Mucosa of gallbladder (tissue), 1 donor: Measurements from ENCODE around the gene APOE. TPM values are rescaled to one million over a fixed set of nuclear protein-coding genes. Genes with fewer than 3 reads are reported as not detected.
A peak's percentile ranks its signal among the peaks of the same experiment; 100 is the strongest.
"Not testable (repeated sequence)": the region's sequence is repeated elsewhere in the genome, so short reads cannot be mapped to it uniquely, and the experiment has no call there.

Source experiments
- DNase-seq: peaks from one replicate; pipeline ENCODE4 v3.0.0-alpha.2; 2020; ENCODE audit warnings: low spot score
- total RNA-seq: library from RNA; stranded (reverse); gene quantifications from one replicate; pipeline ENCODE4 v1.2.1, GENCODE V29; 2021
- donor health status: DM: no; HTN: no; CAD: no.

The APOE gene
- total RNA-seq, 1 donor from 2014 or later: 435 TPM

DNA sequence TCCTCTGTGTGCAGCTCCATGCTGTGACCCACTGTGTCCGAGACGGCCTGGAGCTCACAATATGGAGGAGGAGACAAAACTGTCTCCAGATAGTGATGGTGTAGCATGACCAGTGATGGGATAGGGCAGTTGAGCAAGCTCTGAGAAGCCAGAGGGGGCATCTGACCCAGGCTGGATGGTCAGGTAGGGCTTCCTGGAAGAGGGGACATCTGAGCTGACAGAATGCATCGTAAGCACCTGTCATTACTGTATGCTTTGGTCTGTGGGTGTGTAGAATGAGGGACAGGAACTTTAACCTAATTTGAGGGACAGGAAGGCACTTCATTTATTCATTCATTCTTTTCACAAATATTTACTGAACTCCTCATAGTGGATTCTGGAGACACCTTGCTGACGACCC lies 21.0 kb upstream of the APOE start:
- DNase-seq: no peak

DNA sequence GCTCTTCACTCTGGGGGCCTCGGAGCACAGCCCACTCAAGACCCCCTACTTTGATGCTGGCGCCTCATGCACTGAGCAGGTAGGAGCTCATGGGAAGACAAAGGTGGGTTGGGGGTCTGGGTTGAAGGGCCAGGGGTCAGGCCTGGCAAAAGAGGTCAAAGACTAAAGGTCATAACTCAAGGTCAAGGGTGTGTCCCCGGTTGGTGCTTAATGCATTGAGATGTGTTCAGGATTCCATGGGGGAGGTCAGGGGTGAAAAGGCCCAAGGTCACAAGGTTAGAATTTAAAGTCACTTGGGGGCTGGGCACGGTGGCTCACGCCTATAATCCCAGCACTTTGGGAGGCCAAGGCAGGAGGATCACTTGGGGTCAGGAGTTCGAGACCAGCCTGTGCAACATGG lies 19.5 kb upstream of the APOE start:
- no peak for DNase-seq

DNA sequence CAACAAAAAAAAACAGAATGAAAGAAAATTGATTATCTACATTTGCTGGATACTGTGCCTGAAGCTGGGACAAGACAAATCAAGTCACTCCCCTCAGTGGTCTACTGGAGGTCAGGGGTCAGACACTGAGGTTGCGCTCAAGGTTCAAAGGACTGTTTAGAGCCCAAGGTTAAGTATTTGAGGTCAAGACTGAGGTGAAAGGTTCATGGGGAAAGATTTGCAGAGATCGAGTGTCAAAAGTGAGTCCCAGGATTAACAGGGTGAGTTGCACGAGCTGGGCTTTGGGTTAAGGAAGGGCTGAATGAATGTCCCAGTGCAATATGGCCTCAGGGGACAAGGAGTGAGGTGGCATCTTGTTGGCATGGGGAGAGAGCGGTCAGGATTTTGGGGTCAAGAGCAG lies 17.9 kb upstream of the APOE start:
- no peak for DNase-seq

DNA sequence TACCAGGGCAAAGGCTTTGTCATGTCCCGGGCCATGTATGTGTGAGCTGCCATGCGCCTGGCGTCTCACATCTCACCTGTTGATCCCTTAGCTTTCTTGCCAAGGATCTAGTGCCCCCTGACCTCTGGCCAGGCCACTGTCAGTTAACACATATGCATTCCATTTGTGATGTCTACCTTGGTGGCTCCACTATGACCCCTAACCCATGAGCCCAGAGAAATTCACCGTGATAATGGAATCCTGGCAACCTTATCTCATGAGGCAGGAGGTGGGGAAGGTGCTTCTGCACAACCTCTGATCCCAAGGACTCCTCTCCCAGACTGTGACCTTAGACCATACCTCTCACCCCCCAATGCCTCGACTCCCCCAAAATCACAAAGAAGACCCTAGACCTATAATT lies 17.3 kb upstream of the APOE start:
- not testable (repeated sequence) for DNase-seq

DNA sequence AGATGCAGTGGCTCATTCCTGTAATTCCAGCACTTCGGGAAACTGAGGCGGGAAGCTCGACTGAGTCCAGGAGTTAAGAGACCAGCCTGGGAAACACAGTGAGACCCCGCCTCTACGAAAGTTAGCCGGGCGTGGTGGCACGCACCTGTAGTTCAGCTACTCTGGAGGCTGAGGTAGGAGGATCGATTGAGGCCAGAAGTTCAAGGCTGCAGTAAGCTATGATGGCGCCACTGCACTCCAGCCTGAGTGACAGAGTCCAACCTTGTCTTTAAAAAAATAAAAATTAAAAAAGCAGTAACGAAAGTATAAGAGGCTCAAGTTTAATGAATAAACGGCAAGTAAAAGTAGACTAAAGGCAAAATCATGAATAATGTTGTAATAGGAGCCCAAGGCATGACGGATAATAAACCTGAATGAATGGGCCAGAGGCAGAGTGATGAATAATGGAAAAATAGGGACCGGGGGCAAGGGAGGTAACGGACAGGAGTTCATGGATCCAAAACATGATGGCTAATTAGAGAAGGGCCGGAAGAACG lies 15.7 kb upstream of the APOE start:
- no peak for DNase-seq

DNA sequence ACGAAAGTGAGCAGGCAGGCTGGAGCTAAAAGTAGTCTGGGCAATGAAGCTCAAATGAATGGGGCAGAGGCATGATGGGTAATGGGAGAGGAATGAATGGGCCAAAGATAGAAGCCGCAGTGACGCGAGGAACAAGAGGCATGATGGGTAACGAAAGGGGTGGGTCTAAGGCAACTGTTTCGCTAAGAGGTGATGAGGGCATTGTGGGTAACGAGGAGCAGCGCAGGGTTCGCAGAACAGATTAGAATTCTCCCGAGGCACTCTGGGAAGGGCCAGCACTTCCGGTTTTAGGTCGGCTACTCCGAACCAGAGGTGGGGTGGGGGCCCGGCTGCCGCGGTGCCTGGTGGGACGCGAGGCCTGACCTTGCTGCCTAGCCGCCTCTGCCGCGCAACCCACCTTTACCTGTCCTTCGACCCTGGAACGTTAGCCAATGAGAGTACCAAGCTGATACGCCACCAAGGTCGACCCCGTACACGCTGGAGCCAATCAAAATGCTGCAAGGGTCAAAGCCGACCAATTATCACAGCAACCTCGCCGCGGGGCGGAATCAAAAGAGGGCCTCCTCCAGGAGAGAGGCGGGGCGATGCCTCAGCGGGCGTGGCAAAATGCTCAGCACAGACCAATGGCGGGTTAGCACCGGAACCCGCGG lies 15.1 kb upstream of the APOE start:
- peak; percentile 100 for DNase-seq

DNA sequence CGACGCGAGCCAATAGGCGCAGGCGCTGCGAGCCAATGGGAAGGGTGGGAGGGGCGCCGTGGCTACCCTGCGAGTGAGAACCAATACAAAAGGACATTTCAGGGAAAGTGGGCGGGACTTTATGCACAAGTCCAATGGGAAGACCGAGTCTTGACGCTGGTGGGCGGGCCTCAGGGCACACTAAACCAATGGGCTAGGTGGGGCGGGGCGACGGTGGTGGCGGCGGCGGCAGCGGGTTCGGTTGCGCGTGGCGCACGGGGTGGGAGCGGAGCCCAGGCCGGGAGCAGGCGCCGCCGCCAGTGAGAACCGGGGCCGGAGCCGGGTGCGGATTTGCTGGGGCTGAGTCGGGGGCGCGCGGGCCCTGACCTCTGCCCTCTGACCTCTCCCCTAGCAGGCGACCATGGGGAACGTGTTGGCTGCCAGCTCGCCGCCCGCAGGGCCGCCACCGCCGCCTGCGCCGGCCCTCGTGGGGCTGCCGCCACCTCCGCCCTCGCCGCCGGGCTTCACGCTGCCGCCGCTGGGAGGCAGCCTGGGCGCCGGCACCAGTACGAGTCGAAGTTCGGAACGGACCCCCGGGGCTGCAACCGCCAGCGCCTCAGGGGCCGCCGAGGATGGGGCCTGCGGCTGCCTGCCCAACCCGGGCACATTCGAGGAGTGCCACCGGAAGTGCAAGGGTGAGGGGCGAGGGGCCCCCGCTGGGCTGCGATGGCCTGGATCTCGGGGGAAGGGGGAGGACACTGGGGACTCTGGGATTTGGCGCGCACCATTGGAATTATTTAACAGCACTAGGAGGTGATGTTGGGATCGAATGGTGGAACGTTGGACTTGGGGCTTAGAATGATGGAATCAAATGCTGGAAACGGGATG lies 14.3 kb upstream of the APOE start, which contains the start of gene TOMM40:
Gene TOMM40 (plus strand): TSS at position 239 of the 867 bp plus-strand sequence. CDS start 162 bp downstream, at position 401.
- DNase-seq: no peak

DNA sequence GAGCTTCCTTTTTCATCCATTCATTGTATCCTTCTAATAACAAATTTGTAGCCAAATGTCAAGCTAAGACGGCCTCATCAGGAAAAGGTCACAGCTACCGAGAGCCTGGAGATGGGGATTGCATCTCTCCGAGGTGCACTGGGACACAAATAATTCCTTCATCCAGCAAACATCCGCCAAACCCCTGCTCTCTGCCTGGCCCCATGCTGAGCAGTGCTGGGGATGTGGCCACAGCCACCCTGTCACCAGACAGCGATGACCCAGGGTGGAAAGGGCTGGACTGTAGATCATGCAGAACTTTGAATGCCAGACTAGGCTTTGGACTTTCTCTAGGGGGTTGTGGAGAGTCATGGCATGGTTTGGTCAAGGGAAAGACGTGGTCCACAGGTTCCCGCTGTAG lies 12.7 kb upstream of the APOE start:
- no peak for DNase-seq

DNA sequence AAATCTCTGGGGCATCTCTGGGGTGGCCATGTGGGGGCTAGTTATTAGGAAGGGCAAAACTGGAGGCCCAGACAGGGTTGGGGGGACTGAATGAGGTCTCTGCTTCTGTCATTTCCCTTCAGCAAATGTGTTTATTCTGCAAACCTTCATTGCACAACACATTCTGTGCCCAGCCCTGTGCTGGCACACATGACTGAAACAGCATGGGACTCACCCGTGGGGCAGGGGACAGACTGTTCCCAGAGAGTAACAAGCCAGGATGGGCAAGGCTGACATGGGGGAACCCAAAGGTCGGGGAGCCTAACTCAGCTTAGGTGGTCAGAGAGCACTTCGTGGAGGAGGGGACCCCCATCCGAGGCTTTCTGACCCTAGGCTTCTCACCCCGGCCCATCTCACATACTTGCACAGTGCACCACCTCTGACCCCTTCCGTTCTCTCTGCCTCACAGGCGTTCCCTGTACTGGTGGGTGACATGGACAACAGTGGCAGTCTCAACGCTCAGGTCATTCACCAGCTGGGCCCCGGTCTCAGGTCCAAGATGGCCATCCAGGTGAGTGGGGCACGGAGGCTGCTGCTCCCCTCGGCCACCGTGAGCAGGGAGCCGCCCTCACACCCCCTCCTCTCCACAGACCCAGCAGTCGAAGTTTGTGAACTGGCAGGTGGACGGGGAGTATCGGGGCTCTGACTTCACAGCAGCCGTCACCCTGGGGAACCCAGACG lies 12.1 kb upstream of the APOE start:
- no peak for DNase-seq

DNA sequence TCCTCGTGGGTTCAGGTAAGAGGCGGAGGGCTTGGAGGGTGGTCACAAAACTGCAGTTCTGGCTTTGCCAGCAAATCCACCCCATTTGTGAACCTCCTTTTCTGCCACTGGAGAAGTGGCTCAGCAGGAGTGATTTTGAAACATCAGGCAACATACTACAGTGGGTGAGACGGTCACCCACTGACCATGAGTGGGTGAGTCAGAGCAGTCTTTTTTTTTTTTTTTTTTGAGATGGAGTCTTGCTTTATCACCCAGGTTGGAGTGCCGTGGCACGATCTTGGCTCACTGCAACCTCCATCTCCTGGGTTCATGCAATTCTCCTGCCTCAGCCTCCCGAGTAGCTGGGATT lies 11.6 kb upstream of the APOE start:
- no peak for DNase-seq

DNA sequence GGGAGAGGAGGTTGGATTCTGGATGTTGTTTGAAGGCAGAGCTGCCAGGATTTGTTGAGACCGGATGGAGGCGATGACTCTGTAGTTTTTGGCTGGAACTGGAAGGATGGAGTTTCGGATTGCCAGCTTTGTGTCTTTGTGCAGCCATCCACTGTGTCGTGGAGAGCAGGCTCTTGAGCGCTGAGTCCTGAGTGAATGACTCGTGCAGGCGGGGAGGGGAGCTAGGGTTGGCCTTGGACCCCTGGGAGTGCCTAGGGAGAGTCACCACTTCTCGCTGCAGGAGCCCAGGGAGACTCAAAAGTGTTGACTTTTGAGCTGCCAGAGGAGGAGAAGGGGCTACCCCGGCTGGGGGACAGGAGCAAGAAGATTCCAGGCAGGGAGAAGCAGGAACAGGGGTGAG lies 10.7 kb upstream of the APOE start:
- DNase-seq: no peak

DNA sequence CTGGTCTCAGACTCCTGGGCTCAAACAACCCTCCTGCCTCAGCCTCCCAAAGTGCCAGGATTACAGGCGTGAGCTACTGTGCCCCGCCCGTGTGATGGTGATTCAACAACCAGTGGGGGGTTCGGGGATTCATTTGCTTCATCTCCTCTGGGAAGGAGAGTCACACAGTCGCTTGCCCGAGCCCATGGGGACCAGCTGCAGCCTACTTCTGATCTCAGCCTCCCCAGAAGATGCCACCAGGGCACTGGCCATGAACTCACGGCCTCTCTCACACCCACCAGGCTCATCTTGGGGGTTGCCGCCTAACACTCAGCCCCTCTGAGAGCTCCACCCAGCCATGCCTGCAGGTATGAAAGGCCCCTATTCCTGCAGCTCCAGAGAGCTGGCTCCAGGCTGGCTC lies 7.8 kb upstream of the APOE start:
- no peak for DNase-seq

DNA sequence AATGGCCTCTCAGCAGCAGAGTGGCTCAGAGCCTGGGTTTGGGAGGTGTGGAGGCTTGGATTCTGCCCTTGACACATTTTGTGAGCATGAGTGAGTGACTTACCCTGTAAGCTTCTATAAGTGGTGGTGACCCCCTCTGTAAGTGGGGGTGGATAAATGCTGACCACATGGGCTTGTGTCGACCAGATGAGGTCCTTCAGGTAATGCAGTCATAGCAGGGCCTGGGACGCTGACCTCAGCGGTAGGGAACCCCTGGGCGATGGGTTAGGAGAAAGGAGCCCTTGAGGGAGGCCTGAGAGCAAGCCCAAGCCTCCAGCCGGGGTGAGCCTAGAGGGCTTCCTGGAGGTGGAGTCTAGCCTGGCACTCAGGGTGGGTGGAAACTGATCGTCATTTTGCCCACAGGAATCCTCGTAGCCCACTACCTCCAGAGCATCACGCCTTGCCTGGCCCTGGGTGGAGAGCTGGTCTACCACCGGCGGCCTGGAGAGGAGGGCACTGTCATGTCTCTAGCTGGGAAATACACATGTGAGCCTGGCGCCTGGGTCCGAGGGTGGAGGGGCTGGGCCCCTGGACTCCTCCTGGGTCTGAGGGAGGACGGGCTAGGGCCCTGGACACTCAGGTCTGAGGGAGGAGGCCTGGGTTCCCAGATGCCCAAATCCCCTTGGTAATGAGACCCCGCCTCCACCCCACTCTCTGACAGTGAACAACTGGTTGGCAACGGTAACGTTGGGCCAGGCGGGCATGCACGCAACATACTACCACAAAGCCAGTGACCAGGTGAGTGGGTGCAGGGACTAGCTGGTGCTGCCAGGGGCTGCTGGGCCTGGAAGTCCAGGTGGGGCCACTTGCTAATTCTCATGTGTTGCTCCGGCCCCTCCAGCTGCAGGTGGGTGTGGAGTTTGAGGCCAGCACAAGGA lies 5.0 kb upstream of the APOE start:
- no peak for DNase-seq

DNA sequence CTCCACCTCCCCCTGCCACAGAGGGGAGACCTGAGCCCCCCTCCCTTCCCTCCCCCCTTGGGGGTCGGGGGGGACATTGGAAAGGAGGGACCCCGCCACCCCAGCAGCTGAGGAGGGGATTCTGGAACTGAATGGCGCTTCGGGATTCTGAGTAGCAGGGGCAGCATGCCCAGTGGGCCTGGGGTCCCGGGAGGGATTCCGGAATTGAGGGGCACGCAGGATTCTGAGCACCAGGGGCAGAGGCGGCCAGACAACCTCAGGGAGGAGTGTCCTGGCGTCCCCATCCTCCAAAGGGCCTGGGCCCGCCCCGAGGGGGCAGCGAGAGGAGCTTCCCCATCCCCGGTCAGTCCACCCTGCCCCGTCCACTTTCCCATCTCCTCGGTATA lies 2.4 kb upstream of the APOE start:
- no peak for DNase-seq

DNA sequence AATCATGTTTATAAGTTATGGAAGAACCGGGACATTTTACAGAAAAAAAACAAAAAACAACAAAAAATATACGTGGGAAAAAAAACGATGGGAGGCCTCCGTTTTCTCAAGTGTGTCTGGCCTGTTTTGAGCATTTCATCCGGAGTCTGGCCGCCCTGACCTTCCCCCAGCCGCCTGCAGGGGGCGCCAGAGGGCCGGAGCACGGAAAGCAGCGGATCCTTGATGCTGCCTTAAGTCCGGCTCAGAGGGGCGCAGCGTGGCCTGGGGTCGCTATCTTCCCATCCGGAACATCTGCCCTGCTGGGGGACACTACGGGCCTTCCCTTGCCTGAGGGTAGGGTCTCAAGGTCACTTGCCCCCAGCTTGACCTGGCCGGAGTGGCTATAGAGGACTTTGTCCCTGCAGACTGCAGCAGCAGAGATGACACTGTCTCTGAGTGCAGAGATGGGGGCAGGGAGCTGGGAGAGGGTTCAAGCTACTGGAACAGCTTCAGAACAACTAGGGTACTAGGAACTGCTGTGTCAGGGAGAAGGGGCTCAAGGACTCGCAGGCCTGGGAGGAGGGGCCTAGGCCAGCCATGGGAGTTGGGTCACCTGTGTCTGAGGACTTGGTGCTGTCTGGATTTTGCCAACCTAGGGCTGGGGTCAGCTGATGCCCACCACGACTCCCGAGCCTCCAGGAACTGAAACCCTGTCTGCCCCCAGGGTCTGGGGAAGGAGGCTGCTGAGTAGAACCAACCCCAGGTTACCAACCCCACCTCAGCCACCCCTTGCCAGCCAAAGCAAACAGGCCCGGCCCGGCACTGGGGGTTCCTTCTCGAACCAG lies 1.8 kb upstream of the APOE start:
- peak; percentile 78 for DNase-seq

DNA sequence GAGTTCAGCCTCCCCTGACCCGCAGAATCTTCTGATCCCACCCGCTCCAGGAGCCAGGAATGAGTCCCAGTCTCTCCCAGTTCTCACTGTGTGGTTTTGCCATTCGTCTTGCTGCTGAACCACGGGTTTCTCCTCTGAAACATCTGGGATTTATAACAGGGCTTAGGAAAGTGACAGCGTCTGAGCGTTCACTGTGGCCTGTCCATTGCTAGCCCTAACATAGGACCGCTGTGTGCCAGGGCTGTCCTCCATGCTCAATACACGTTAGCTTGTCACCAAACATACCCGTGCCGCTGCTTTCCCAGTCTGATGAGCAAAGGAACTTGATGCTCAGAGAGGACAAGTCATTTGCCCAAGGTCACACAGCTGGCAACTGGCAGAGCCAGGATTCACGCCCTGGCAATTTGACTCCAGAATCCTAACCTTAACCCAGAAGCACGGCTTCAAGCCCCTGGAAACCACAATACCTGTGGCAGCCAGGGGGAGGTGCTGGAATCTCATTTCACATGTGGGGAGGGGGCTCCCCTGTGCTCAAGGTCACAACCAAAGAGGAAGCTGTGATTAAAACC lies 1.1 kb upstream of the APOE start:
- no peak for DNase-seq

DNA sequence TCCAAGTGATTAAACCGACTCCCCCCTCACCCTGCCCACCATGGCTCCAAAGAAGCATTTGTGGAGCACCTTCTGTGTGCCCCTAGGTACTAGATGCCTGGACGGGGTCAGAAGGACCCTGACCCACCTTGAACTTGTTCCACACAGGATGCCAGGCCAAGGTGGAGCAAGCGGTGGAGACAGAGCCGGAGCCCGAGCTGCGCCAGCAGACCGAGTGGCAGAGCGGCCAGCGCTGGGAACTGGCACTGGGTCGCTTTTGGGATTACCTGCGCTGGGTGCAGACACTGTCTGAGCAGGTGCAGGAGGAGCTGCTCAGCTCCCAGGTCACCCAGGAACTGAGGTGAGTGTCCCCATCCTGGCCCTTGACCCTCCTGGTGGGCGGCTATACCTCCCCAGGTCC lies 2.0 kb downstream of the APOE start:
- no peak for DNase-seq

DNA sequence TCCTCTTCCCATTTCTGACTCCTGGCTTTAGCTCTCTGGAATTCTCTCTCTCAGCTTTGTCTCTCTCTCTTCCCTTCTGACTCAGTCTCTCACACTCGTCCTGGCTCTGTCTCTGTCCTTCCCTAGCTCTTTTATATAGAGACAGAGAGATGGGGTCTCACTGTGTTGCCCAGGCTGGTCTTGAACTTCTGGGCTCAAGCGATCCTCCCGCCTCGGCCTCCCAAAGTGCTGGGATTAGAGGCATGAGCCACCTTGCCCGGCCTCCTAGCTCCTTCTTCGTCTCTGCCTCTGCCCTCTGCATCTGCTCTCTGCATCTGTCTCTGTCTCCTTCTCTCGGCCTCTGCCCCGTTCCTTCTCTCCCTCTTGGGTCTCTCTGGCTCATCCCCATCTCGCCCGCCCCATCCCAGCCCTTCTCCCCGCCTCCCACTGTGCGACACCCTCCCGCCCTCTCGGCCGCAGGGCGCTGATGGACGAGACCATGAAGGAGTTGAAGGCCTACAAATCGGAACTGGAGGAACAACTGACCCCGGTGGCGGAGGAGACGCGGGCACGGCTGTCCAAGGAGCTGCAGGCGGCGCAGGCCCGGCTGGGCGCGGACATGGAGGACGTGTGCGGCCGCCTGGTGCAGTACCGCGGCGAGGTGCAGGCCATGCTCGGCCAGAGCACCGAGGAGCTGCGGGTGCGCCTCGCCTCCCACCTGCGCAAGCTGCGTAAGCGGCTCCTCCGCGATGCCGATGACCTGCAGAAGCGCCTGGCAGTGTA lies 2.7 kb downstream of the APOE start:
- no peak for DNase-seq

DNA sequence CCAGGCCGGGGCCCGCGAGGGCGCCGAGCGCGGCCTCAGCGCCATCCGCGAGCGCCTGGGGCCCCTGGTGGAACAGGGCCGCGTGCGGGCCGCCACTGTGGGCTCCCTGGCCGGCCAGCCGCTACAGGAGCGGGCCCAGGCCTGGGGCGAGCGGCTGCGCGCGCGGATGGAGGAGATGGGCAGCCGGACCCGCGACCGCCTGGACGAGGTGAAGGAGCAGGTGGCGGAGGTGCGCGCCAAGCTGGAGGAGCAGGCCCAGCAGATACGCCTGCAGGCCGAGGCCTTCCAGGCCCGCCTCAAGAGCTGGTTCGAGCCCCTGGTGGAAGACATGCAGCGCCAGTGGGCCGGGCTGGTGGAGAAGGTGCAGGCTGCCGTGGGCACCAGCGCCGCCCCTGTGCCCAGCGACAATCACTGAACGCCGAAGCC lies 3.3 kb downstream of the APOE start:
- DNase-seq: no peak
